IMR-90 (cell line): Measurements from ENCODE around the gene MRPS10. TPM values are rescaled to one million over a fixed set of nuclear protein-coding genes. Genes with fewer than 3 reads are reported as not detected.

Source experiments
- ATAC-seq: fragments of 200-7000 bp; cut with Tn5 transposase; 2 replicates; pipeline ENCODE4 v1.9.1; 2020; ENCODE audit warnings: low read depth, mild to moderate bottlenecking, moderate library complexity
- BruUV-seq: library from RNA; stranded (reverse); fragments of 400-500 nt; replicated peaks from 2 replicates; lab custom pipeline; 2021; lab: Mats Ljungman, UMichigan
- CTCF ChIA-PET: fragments of 300-600 bp; formaldehyde crosslinking; extraction: SDS; loops from one replicate; lab custom pipeline; 2021; ENCODE audit warnings: antibody characterized with exemption; lab: Yijun Ruan, JAX
- POLR2A ChIA-PET: fragments of 300-600 bp; sonication (Branson Sonifier 250); formaldehyde crosslinking; loops from one replicate; lab custom pipeline; 2022; ENCODE audit warnings: antibody characterized with exemption; ENCODE audit not compliant: unreplicated experiment; lab: Charles Lee
- DNase-seq: peaks from one replicate; pipeline ENCODE4 v3.0.0; 2013
- H2AFZ ChIP-seq: replicated peaks from 2 replicates; pipeline ENCODE3; 2013; ENCODE audit warnings: low read length, mild to moderate bottlenecking; ENCODE audit not compliant: poor library complexity
- H2AK5ac ChIP-seq: 2 replicates; pipeline ENCODE4 v1.6.1; 2013; ENCODE audit warnings: low read depth, low read length, inconsistent platforms
- H2AK9ac ChIP-seq: replicated peaks from 2 replicates; pipeline ENCODE3; 2013; ENCODE audit warnings: mild to moderate bottlenecking, low read depth, low read length, moderate library complexity; ENCODE audit not compliant: poor library complexity
- H2BK120ac ChIP-seq: 2 replicates; pipeline ENCODE4 v1.6.1; 2013; ENCODE audit warnings: low read depth, low read length, inconsistent platforms
- H2BK15ac ChIP-seq: 3 replicates; pipeline ENCODE4 v1.6.1; 2013; ENCODE audit warnings: low read depth, low read length, inconsistent platforms
- H2BK20ac ChIP-seq: 2 replicates; pipeline ENCODE4 v1.6.1; 2013; ENCODE audit warnings: low read depth, mild to moderate bottlenecking, inconsistent platforms, low read length, moderate library complexity
- H2BK5ac ChIP-seq: 2 replicates; pipeline ENCODE4 v1.6.1; 2013; ENCODE audit warnings: mild to moderate bottlenecking, low read depth, low read length, inconsistent platforms; ENCODE audit not compliant: poor library complexity, severe bottlenecking
- H3K14ac ChIP-seq: replicated peaks from 2 replicates; pipeline ENCODE4 v1.6.1; 2013; ENCODE audit warnings: low read depth, low read length, inconsistent platforms
- H3K18ac ChIP-seq: 2 replicates; pipeline ENCODE4 v1.6.1; 2013; ENCODE audit warnings: low read depth, low read length, control low read depth
- H3K23ac ChIP-seq: 2 replicates; pipeline ENCODE4 v1.6.1; 2013; ENCODE audit warnings: low read depth, low read length, inconsistent platforms
- H3K27ac ChIP-seq: 2 replicates; pipeline ENCODE4 v1.5.1; 2013; ENCODE audit warnings: mild to moderate bottlenecking, control low read depth, low read length; ENCODE audit not compliant: insufficient read depth
- H3K27me3 ChIP-seq: 2 replicates; pipeline ENCODE4 v1.6.1; 2013; ENCODE audit warnings: low read length; ENCODE audit not compliant: control insufficient read depth, insufficient read depth
- H3K36me3 ChIP-seq: 2 replicates; pipeline ENCODE4 v1.6.1; 2013; ENCODE audit warnings: low read length, mixed read lengths; ENCODE audit not compliant: control insufficient read depth, insufficient read depth
- H3K4ac ChIP-seq: 2 replicates; pipeline ENCODE4 v1.6.1; 2013; ENCODE audit warnings: low read depth, low read length, inconsistent platforms
- H3K4me1 ChIP-seq: 2 replicates; pipeline ENCODE4 v1.6.1; 2013; ENCODE audit warnings: low read length, mixed read lengths; ENCODE audit not compliant: control insufficient read depth, insufficient read depth
- H3K4me2 ChIP-seq: 2 replicates; pipeline ENCODE4 v1.6.1; 2013; ENCODE audit warnings: low read depth, mild to moderate bottlenecking, control low read depth, low read length, moderate library complexity
- H3K4me3 ChIP-seq: 2 replicates; pipeline ENCODE4 v1.5.1; 2013; ENCODE audit warnings: low read depth, mild to moderate bottlenecking, control low read depth, low read length, moderate library complexity; ENCODE audit not compliant: insufficient read depth
- H3K56ac ChIP-seq: 2 replicates; pipeline ENCODE4 v1.6.1; 2013; ENCODE audit warnings: low read length, inconsistent platforms; ENCODE audit not compliant: insufficient read depth; ENCODE audit errors: extremely low read depth
- H3K79me1 ChIP-seq, 2 experiments: 2 replicates each; pipeline ENCODE4 v1.6.1; 2013; ENCODE audit warnings: low read length in 2 of 2, inconsistent platforms in 1 of 2, low read depth in 1 of 2
- H3K9ac ChIP-seq: 2 replicates; pipeline ENCODE4 v1.6.1; 2013; ENCODE audit warnings: low read depth, low read length, control low read depth
- H3K9me1 ChIP-seq: 2 replicates; pipeline ENCODE4 v1.6.1; 2013; ENCODE audit warnings: low read length, inconsistent platforms; ENCODE audit not compliant: insufficient read depth
- H3K9me3 ChIP-seq: 2 replicates; pipeline ENCODE4 v1.6.1; 2013; ENCODE audit warnings: low read length; ENCODE audit not compliant: control insufficient read depth, insufficient read depth
- H4K20me1 ChIP-seq: 2 replicates; pipeline ENCODE4 v1.6.1; 2013; ENCODE audit warnings: low read length, inconsistent platforms; ENCODE audit not compliant: insufficient read depth
- H4K5ac ChIP-seq: 2 replicates; pipeline ENCODE4 v1.6.1; 2013; ENCODE audit warnings: mild to moderate bottlenecking, low read depth, low read length, control low read depth
- H4K8ac ChIP-seq, 2 experiments: 2 replicates each; pipeline ENCODE4 v1.6.1; 2013; ENCODE audit warnings: low read depth in 2 of 2, low read length in 2 of 2, control low read depth in 1 of 2, inconsistent platforms in 1 of 2
- H4K91ac ChIP-seq: 2 replicates; pipeline ENCODE4 v1.6.1; 2013; ENCODE audit warnings: low read depth, low read length, inconsistent platforms; ENCODE audit not compliant: insufficient read depth
- BHLHE40 ChIP-seq: fragments of 150-350 bp; IDR thresholded peaks from 2 replicates; pipeline ENCODE4 v1.6.1; 2016; ENCODE audit warnings: mild to moderate bottlenecking, low read depth, low read length
- CEBPB ChIP-seq: IDR thresholded peaks from 2 replicates; pipeline ENCODE4 v1.6.1; 2012; ENCODE audit warnings: low read depth, low read length, improper control_type of control experiment
- CHD1 ChIP-seq: IDR thresholded peaks from 2 replicates; pipeline ENCODE4 v1.6.1; 2012; ENCODE audit warnings: low read depth, low read length, improper control_type of control experiment
- CTCF ChIP-seq: conservative IDR thresholded peaks from 2 replicates; pipeline ENCODE4 v1.5.1; 2012; ENCODE audit warnings: mild to moderate bottlenecking, low read depth, low read length, improper control_type of control experiment
- FOS ChIP-seq: fragments of 150-350 bp; IDR thresholded peaks from 2 replicates; pipeline ENCODE4 v1.6.1; 2016; ENCODE audit warnings: low read depth, low read length
- MAFK ChIP-seq: IDR thresholded peaks from 2 replicates; pipeline ENCODE4 v1.6.1; 2012; ENCODE audit warnings: low read depth, low read length, improper control_type of control experiment
- MAZ ChIP-seq: IDR thresholded peaks from 2 replicates; pipeline ENCODE4 v1.6.1; 2012; ENCODE audit warnings: low read depth, mild to moderate bottlenecking, low read length, improper control_type of control experiment, moderate library complexity, borderline replicate concordance
- MXI1 ChIP-seq: IDR thresholded peaks from 2 replicates; pipeline ENCODE4 v1.6.1; 2012; ENCODE audit warnings: low read depth, mild to moderate bottlenecking, low read length, moderate library complexity, borderline replicate concordance
- NFE2L2 ChIP-seq: fragments of 150-350 bp; IDR thresholded peaks from 2 replicates; pipeline ENCODE4 v1.6.1; 2016; ENCODE audit warnings: low read depth, mild to moderate bottlenecking, low read length
- RCOR1 ChIP-seq: IDR thresholded peaks from 2 replicates; pipeline ENCODE4 v1.6.1; 2012; ENCODE audit warnings: mild to moderate bottlenecking, low read length, improper control_type of control experiment; ENCODE audit not compliant: insufficient replicate concordance
- RFX5 ChIP-seq: IDR thresholded peaks from 2 replicates; pipeline ENCODE4 v1.8.0; 2012; ENCODE audit warnings: low read depth, mild to moderate bottlenecking, low read length, moderate library complexity
- SMC3 ChIP-seq: fragments of 150-350 bp; IDR thresholded peaks from 2 replicates; pipeline ENCODE4 v1.6.1; 2016; ENCODE audit warnings: low read depth, mild to moderate bottlenecking, antibody characterized with exemption, low read length, moderate library complexity
- USF2 ChIP-seq: fragments of 150-350 bp; IDR thresholded peaks from 2 replicates; pipeline ENCODE4 v1.6.1; 2017; ENCODE audit warnings: mild to moderate bottlenecking, antibody characterized with exemption, low read length, low read depth
- WGBS, 2 experiments: methylation state at CpG; one replicate each; pipeline versions ENCODE4 v1.1.5 to v1.1.7; 2013; ENCODE audit warnings: missing lambda C conversion rate in 2 of 2; ENCODE audit not compliant: insufficient read length in 1 of 2; ENCODE audit errors: extremely low coverage in 2 of 2; 5-methylcytosine and 5-hydroxymethylcytosine counted together
- dilution Hi-C: fragments of 300-500 bp; cut with HindIII; formaldehyde crosslinking; loops from one replicate; pipeline ENCODE4 v1.14.3; 2018; ENCODE audit warnings: low sequenced_read_pairs; ENCODE audit not compliant: unreplicated experiment
- in situ Hi-C: fragments of 300-500 bp; cut with MboI; formaldehyde crosslinking; loops from 3 replicates; pipeline ENCODE4 v1.14.3; 2019; ENCODE audit warnings: low sequenced_read_pairs, inconsistent platforms, mixed read lengths
- intact Hi-C: fragments of 100-400 bp; cut with micrococcal nuclease; formaldehyde crosslinking; loops from 2 replicates; pipeline ENCODE4 v1.10.0; 2022
- polyA plus RNA-seq, 3 experiments: library from polyadenylated mRNA; depleted of rRNA; stranded (reverse); fragments of >200 nt; gene quantifications; 2 replicates each; pipeline ENCODE4 v1.2.3, GENCODE V29; 2012; ENCODE audit warnings: low replicate concordance in 1 of 3
- total RNA-seq: library from RNA; depleted of rRNA; stranded (reverse); fragments of >200 nt; gene quantifications from 2 replicates; pipeline ENCODE4 v1.2.3, GENCODE V29; 2012
- TF ChIP-seq, protein P1 (sequence below): fragments of 150-350 bp; IDR thresholded peaks from 2 replicates; pipeline ENCODE4 v1.6.1; 2016; ENCODE audit warnings: low read depth, mild to moderate bottlenecking, low read length, moderate library complexity, borderline replicate concordance

MRPS10 gene
- total and polyA plus RNA-seq, 2 of the 4 experiments (the other 2 are of a cell fraction), result 28.5 to 47.0 TPM

DNA sequence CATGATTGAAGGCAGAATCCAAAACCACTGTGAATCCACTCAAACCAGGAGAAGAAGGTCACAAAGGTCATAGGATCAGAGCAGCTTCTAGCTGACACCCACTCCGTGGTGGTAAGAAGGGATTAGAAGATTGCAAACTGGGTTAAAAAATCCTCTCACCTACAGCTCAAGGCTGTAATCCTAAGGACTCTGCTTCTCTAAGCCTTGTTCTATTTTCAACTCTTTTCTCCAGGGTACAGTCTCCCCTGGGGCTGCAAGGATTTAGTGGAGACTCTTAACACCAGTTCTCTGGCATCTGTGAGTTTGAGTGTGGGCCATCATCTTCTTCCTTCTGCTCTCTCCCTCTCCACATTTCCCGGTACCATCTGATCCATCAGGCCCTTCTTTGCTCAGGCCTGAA is 44.6 kb downstream of the MRPS10 start, which contains the start of gene GUCA1A:
Gene GUCA1A (plus strand): TSS at position 264 of the 400 bp plus-strand sequence. CDS start 250 bp downstream, outside the sequence.
- no peak within 1 kb of the TSS for H3K18ac ChIP-seq
- no peak within 1 kb of the TSS for H3K23ac ChIP-seq
- no peak within 1 kb of the TSS for H2BK120ac ChIP-seq
- dilution Hi-C loops, result no loop called here
- no peaks in the 10 kb centered on the region for H3K4me1 ChIP-seq
- H3K27me3 ChIP-seq, result no peaks in the 10 kb centered on the region
- no peaks in the 10 kb centered on the region for H3K9me1 ChIP-seq
- H2BK15ac ChIP-seq, result no peak within 1 kb of the TSS
- H3K14ac ChIP-seq, result no peak within 1 kb of the TSS
- TF ChIP-seq RFX5 (no peak), MAFK (no peak), SMC3 (no peak), CTCF (no peak), BHLHE40 (no peak), MAZ (no peak), CEBPB (no peak), MXI1 (no peak), FOS (no peak), USF2 (no peak), CHD1 (no peak), NFE2L2 (no peak), RCOR1 (no peak)
- TF ChIP-seq, protein P1, sequence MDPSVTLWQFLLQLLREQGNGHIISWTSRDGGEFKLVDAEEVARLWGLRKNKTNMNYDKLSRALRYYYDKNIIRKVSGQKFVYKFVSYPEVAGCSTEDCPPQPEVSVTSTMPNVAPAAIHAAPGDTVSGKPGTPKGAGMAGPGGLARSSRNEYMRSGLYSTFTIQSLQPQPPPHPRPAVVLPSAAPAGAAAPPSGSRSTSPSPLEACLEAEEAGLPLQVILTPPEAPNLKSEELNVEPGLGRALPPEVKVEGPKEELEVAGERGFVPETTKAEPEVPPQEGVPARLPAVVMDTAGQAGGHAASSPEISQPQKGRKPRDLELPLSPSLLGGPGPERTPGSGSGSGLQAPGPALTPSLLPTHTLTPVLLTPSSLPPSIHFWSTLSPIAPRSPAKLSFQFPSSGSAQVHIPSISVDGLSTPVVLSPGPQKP, result no peak
- no peak within 1 kb of the TSS for H3K4me2 ChIP-seq
- no peak within 1 kb of the TSS for H3K4ac ChIP-seq
- no peak within 1 kb of the TSS for H3K4me3 ChIP-seq
- H2AFZ ChIP-seq, result peak within 1 kb of the TSS; percentile 10
- H4K91ac ChIP-seq, result no peak within 1 kb of the TSS
- H3K9ac ChIP-seq, result no peak within 1 kb of the TSS
- intact Hi-C loops, result no loop called here
- POLR2A ChIA-PET, result no interaction called here
- H3K79me1 ChIP-seq, result no peaks in the 10 kb centered on the region
- no peak within 1 kb of the TSS for H2BK20ac ChIP-seq
- H3K27ac ChIP-seq, result no peak within 1 kb of the TSS
- no TSS peak for BruUV-seq
- H2AK9ac ChIP-seq, result no peak within 1 kb of the TSS
- no peaks in the 10 kb centered on the region for H3K36me3 ChIP-seq
- H3K9me3 ChIP-seq, result no peaks in the 10 kb centered on the region
- DNase-seq (no peak), ATAC-seq (no peak)
- H4K8ac ChIP-seq, result no peak within 1 kb of the TSS
- WGBS, 2 experiments, result no CpG with 5 or more reads among the region's 2 CpGs
- H3K56ac ChIP-seq, result no peak within 1 kb of the TSS
- H2AK5ac ChIP-seq, result no peak within 1 kb of the TSS
- no peak within 1 kb of the TSS for H4K5ac ChIP-seq
- CTCF ChIA-PET, result interaction anchor here (1.2 kb wide), 1 partner anchor 41 kb away, joined by 3 read pairs; no protein-coding TSS in a partner anchor
- no peak within 1 kb of the TSS for H2BK5ac ChIP-seq
- no peaks in the 10 kb centered on the region for H4K20me1 ChIP-seq
- in situ Hi-C loops, result no loop called here
